ENCODE measurements around the gene ZNF699. TPM values are rescaled to one million over a fixed set of nuclear protein-coding genes. Genes with fewer than 3 reads are reported as not detected.

The ZNF699 gene
- polyA plus RNA-seq, 6 donors from 2014 or later: 5.2 to 37.3 (median 11.3) TPM

Other genes with a start within 250 kb of the ZNF699 start
- not detected for gene OR1M1, start 222.8 kb downstream of the ZNF699 start, polyA plus RNA-seq (ENCODE audit: low read depth in 6 of 6)
- gene OR7G2, start 202.4 kb downstream of the ZNF699 start, polyA plus RNA-seq (ENCODE audit: low read depth in 6 of 6): not detected
- not detected for gene OR7G1, start 194.1 kb downstream of the ZNF699 start, polyA plus RNA-seq (ENCODE audit: low read depth in 6 of 6)
- not detected for gene OR7G3, start 182.9 kb downstream of the ZNF699 start, polyA plus RNA-seq (ENCODE audit: low read depth in 6 of 6)
- gene ZNF317, start 169.4 kb downstream of the ZNF699 start, polyA plus RNA-seq (ENCODE audit: low read depth in 6 of 6): 10 to 100 TPM; 28.6 to 76.1 (median 37.6) TPM
- under 1 TPM in 1 of 6 donors, not detected in 5; 0.42 TPM for gene OR7D2, start 130.9 kb downstream of the ZNF699 start, polyA plus RNA-seq (ENCODE audit: low read depth in 6 of 6)
- not detected for gene OR7D4, start 90.2 kb downstream of the ZNF699 start, polyA plus RNA-seq (ENCODE audit: low read depth in 6 of 6)
- not detected for gene OR7E24, start 58.9 kb downstream of the ZNF699 start, polyA plus RNA-seq (ENCODE audit: low read depth in 6 of 6)
- gene ZNF559, start 14.3 kb upstream of the ZNF699 start, polyA plus RNA-seq (ENCODE audit: low read depth in 6 of 6): 10 to 100 TPM; 40.6 to 62.3 (median 46.7) TPM
- 1 to 10 TPM in 5 of 6 donors, not detected in 1; 1.1 to 4.9 (median 1.4) TPM for gene ZNF177, start 53.2 kb upstream of the ZNF699 start, polyA plus RNA-seq (ENCODE audit: low read depth in 6 of 6)
- 10 to 100 TPM; 21.3 to 27.9 (median 24.7) TPM for gene ZNF266, start 125.7 kb upstream of the ZNF699 start, polyA plus RNA-seq (ENCODE audit: low read depth in 6 of 6)
- gene ZNF560, start 188.8 kb upstream of the ZNF699 start, polyA plus RNA-seq (ENCODE audit: low read depth in 6 of 6): not detected
- 10 to 100 TPM; 14.3 to 19.5 (median 17.7) TPM for gene ZNF426, start 228.8 kb upstream of the ZNF699 start, polyA plus RNA-seq (ENCODE audit: low read depth in 6 of 6)